IPS-18c (cell line): ENCODE data around the gene IGF2BP3.

Experiments used
- H3K4me3 ChIP-seq: 2 replicates; pipeline ENCODE4 v1.7.0; 2013; ENCODE audit warnings: low read depth, mild to moderate bottlenecking, low read length, moderate library complexity; ENCODE audit not compliant: insufficient read depth
- H3K9me3 ChIP-seq: one replicate; pipeline ENCODE4 v1.6.1; 2013; ENCODE audit warnings: mild to moderate bottlenecking, low read length, moderate library complexity; ENCODE audit not compliant: control insufficient read depth, insufficient read depth

Gene IGF2BP3

GRCh38 chr7:23369695-23370404 lies 100.4 kb downstream of the IGF2BP3 start:
- no peak overlapping the region for H3K4me3 ChIP-seq
- H3K9me3 ChIP-seq: no peaks in the 10 kb centered on the region

- Histone ChIP-seq H3K4me3 (no peak overlapping the region), H3K9me3 (no peaks in the 10 kb centered on the region)
Measured at GRCh38 chr7:23369100-23369499, 101.2 kb downstream of the IGF2BP3 start.

GRCh38 chr7:23358152-23358674 lies 112.1 kb downstream of the IGF2BP3 start:
- no peaks in the 10 kb centered on the region for H3K9me3 ChIP-seq
- H3K4me3 ChIP-seq: no peak overlapping the region

GRCh38 chr7:23357190-23358093 lies 112.8 kb downstream of the IGF2BP3 start:
- Histone ChIP-seq H3K4me3 (no peak overlapping the region), H3K9me3 (no peaks in the 10 kb centered on the region)

GRCh38 chr7:23356726-23357125 lies 113.6 kb downstream of the IGF2BP3 start:
- no peak overlapping the region for H3K4me3 ChIP-seq
- H3K9me3 ChIP-seq: no peaks in the 10 kb centered on the region

GRCh38 chr7:23356168-23356567 lies 114.1 kb downstream of the IGF2BP3 start:
- H3K9me3 ChIP-seq: no peaks in the 10 kb centered on the region
- no peak overlapping the region for H3K4me3 ChIP-seq

GRCh38 chr7:23353172-23353571 lies 117.1 kb downstream of the IGF2BP3 start:
- H3K4me3 ChIP-seq: no peak overlapping the region
- no peaks in the 10 kb centered on the region for H3K9me3 ChIP-seq

- Histone ChIP-seq H3K9me3 (no peaks in the 10 kb centered on the region), H3K4me3 (no peak overlapping the region)
Measured at GRCh38 chr7:23350466-23350865, 119.8 kb downstream of the IGF2BP3 start.

GRCh38 chr7:23349484-23350157 lies 120.7 kb downstream of the IGF2BP3 start:
- H3K9me3 ChIP-seq: no peaks in the 10 kb centered on the region
- no peak overlapping the region for H3K4me3 ChIP-seq

- no peak overlapping the region for H3K4me3 ChIP-seq
- no peaks in the 10 kb centered on the region for H3K9me3 ChIP-seq
Measured at GRCh38 chr7:23347682-23348180, 122.6 kb downstream of the IGF2BP3 start.

GRCh38 chr7:23347033-23347681 lies 123.1 kb downstream of the IGF2BP3 start:
- H3K4me3 ChIP-seq: no peak overlapping the region; the same call in 1 of the 2 replicates
- H3K9me3 ChIP-seq: no peaks in the 10 kb centered on the region

- H3K4me3 ChIP-seq: no peak overlapping the region
Measured at GRCh38 chr7:23346316-23346715, 124.0 kb downstream of the IGF2BP3 start.

GRCh38 chr7:23345601-23346000 lies 124.7 kb downstream of the IGF2BP3 start:
- H3K4me3 ChIP-seq: no peak overlapping the region
- no peaks in the 10 kb centered on the region for H3K9me3 ChIP-seq

More at GRCh38 chr7:23346316-23346715, 124.0 kb downstream of the IGF2BP3 start:
- H3K9me3 ChIP-seq: no peaks in the 10 kb centered on the region

GRCh38 chr7:23343806-23344475 lies 126.3 kb downstream of the IGF2BP3 start:
- Histone ChIP-seq H3K4me3 (no peak overlapping the region), H3K9me3 (no peaks in the 10 kb centered on the region)

GRCh38 chr7:23343102-23343501 lies 127.2 kb downstream of the IGF2BP3 start:
- Histone ChIP-seq H3K9me3 (no peaks in the 10 kb centered on the region), H3K4me3 (no peak overlapping the region)

- Histone ChIP-seq H3K4me3 (no peak overlapping the region), H3K9me3 (no peaks in the 10 kb centered on the region)
Measured at GRCh38 chr7:23341846-23342598, 128.3 kb downstream of the IGF2BP3 start.
